HG03108 (cell line): ENCODE results near the gene SDR39U1.

Experiments
- ATAC-seq: cut with Tn5 transposase; IDR thresholded peaks from one replicate; pipeline ENCODE4 v1.9.1; 2021; ENCODE audit warnings: moderate library complexity; ENCODE audit not compliant: unreplicated experiment

Gene SDR39U1

DNA sequence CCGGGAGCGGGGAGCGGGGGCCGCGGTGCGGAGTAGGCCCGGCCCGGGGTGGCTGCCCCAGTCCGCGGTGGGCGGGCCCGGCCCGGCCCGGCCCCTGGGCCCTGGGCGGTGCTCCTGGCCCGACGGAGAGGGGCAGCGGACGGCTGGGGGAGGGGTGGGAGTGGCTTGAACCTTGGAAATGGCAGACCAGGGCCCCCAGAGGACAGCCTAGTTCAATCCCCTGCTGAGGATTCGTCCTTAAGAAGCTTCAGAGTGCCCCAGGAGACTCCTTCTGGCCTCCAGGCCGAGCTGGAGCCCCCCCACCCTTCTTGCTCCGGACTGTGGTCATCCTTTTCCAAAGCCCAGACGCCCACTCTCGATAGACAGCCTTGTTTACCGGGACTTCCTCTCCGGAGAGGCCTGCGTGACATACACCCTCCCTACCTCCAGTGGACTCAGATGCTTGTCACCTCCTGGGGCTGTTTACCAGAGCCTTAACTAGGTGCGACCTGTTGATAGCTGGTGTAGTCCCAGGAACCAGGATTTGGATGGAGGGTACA, 12.4 kb downstream of the SDR39U1 start:
- ATAC-seq, result peak; percentile 57

DNA sequence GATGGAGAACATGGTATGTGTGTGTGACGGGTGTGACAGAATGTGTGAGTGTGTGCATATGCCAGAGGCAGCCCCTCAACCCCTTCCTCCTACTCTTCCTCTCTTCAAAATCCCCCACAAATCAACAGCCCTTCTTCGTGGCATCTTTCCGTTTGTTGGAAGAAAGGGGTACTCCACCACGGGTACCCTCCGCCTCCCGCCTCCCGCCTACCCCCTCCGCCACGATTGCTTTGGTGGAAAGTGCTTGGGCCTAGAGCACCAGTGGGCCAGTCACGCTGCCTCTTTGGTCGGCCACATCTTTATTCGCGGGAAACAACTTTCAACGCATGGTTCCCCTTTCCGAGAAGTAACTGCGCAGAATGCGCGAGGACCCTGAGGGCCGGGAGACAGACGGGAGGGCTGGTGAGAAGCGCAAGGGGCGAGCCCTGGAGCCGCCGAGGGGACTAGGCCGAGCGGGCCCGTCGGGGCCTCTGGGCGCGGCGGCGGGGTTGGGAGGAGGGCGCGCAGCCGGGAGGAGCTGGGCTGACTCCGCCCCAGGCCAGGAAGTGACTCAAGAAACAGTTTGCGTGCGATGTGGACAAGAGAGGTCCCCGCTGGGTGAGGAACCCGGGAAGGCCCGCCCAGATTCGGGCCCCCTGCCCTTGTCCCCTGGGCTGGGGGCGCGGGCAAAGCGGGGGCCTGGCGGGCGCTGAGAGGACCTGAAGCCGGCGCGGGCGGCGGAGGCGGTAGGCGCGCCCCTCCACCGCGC, 13.0 kb downstream of the SDR39U1 start, which contains the start of the genes CBLN3 and KHNYN:
Gene CBLN3, minus strand, starts transcription at position 274 of the 748 bp plus-strand sequence. CDS start 614 bp downstream, outside the sequence.
Gene KHNYN, plus strand, starts transcription at position 560 of the 748 bp plus-strand sequence. CDS start 777 bp downstream, outside the sequence.
- peak; percentile 83 for ATAC-seq

DNA sequence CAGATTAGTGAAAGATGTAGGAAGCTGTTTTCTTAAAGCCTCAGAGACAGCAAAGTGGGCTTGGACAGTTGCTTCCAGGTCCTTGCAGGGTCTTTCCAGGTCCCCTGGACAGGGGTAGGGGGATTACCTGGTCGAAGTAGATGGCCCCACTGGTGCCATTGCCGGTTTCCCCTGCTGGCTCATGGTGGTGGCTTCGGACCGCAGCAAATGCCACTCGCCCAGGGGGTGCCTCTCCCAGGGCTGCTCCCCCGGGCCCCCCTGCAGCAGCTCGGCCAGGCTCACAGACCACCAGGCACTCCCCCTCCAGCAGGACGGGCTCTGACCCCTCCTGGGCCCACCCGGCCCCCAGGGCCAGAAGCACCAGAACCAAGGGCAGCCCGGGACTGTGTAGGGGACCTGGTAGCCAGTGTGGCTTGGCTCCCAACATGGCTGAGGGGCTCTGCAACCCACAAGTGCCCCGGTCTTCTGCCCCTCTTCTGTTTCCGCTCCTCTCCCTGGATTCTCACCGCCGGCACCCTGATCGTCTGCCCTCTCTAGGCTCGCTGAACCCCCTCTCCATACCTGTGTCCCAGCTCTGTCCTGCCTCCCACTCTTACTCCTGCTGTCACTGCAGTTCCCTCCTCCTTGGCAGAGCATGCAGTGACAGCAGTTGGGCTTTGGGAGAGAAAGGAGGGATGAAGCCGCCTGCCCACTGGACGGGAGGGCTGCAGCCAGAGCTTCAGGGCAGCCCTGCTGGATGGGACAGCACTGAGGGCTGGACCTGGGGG, 13.8 kb downstream of the SDR39U1 start:
- no peak for ATAC-seq

DNA sequence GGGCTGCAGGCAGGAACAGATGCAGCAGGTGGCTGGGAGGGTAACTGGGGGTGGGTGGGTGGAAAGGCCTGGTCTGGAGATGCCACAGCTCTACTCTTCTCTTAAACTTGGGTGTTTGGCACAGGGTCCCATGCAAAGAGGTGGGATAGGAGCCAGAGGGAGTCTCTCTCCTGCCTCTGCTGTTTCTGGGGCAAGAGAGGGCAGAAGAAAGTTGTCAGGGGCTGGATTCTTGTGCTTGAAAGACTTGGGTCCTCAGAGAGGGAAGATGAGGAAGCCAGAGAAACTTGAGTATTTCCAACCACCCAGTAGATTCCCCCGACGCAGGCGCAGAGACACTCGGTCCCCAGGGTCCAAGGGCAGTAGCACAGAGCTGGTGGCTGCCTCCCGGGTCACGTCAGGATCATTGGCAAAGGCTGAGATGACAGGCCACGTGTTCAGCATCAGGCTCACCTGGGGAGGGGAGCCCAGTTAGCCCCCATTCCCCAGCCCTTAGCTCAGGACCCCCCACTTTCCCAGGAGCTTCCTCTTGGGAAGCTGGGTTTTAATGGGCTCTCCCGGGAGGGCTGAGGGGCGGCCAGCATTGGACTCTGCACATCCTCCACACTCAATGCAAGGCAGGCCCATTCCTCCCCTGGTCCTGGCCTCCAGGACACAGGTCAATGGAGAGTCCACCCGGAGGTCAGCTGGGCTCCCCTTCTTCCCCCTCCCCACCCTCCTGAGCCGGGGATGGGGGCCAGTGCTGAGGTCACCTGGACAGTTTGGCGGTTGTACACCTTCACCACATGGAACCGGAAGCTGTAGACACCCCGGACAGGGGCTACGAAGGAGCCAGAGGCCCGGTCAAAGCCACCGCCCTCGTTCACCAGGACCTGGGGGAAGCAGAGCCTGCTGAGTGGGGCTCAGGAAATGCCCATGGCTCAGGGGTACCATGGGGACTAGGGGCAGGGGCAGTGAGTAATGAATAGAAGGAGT, 14.8 kb downstream of the SDR39U1 start:
- no peak for ATAC-seq

DNA sequence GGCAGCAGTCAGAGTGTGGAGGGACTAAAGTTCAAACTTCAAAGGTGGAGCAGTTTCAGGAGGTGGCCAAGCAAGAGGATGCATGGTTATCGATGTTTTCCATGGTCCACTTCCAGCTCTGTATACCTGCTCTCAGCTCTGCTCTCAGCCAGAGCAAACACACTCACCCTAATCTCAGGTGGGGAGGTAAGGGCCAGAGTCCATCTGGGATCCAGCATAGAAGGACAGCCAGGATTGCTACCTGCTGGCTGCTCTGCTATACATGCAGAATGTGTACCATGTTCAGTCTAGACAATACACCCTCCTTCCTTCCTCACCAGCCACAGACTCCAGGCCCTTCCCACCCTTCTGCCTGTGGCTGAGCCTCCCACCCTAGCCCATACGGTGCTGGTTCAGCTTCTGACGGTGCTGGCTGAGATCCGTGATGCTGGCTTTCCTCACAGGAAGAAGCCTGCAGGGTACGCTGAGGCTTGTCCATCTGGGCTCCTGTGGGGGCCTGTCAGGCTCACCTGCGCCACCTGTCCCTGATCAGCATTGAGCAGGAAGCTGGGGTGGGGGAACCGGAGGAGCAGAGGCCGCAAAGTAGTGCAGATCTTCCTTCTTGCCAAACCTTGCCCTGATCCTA, 15.6 kb downstream of the SDR39U1 start:
- ATAC-seq, result no peak

DNA sequence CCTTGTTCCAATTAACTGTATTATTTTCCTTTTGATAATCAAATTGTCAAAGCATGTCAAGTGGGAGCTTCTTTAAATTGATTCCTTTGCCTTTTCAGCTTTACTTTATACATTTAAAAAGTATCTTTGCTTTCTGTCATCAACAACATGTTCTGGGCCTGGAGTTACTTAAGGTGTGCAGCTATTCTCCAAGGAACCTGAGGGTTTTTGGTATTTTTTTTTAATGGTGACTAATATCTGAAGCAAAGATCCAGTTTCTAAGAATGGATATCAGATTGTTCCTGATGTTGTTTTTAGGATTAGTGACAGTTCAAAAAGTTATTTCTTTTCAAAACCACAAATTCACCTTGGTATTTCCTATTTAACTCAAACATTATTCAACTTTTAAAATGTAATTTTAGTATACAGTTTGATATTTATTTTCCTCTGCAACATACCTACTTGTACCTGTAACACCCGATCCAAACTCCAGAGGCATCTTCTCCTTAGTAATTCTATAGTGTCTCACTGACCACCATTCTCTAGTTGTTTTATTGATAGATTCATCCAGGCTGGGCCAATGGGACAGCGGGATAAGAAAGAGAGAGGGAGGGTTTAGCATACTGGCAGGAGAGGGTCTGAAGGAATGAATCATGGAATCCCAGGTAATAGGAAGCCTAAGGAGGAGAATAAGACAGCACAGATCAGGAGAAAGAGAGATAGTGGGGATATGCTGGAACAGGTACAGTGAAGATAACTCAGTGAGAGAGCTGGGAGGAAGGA, 16.2 kb downstream of the SDR39U1 start:
- no peak for ATAC-seq

DNA sequence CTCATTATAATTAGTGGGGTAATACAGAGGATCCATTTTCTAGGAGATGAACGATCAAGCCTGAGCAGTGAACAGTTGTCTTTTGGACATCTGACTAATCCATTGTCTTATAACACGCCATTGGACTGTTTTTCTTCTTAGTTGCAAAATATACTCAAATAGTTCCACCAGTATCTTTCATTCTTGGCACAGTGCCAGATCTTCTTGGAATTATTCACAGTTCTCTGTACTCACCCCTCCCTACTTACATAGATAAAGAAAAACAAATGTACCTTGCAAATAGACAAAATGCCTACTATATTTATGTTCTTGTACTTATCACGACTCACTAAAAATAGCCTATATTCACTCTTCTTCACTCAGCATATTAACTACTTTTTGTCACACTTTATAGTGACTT, 16.9 kb downstream of the SDR39U1 start:
- ATAC-seq, result no peak

DNA sequence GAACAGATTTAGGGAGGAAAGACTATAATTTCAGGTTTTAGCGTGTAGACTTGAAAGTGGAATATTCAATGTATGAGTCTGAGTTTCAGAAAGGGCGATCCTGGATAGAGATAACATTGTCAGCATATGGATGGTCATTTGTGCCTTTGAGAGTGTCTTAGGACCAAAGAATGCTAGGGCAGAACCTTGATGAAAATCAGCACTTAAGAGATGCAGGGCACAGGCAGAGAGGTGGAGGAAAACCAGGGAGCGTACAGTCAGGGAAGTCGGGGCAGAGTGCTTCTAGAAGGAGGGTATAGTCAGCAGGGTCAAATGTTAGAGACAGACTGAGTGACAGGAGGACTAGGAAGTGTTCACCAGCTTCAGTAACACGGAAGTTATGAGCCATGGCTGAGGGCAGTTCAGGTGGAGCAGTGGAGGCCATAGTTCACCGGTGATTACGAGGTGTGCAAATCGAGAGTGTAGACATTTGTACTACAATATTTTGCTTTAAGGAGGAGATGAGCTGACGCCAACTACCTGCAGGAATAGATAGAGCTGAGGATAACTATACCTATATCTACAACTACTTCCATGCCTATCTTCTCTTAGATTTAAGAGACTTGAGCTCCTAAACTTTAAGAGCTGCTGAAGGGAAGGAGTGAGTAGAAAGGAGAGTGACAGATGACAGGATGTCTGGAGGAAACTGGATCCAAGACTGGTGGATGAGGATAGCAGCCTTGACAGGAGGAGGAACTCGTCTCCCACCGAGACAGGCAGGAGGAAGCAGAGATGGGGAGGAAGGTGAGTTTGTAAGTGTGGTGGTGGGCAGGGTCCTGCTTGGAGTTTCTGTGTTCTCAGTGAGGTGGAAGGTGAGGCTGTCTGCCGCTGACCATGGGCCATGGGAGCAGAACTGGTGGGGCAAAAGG, 19.6 kb downstream of the SDR39U1 start:
- ATAC-seq, result no peak

DNA sequence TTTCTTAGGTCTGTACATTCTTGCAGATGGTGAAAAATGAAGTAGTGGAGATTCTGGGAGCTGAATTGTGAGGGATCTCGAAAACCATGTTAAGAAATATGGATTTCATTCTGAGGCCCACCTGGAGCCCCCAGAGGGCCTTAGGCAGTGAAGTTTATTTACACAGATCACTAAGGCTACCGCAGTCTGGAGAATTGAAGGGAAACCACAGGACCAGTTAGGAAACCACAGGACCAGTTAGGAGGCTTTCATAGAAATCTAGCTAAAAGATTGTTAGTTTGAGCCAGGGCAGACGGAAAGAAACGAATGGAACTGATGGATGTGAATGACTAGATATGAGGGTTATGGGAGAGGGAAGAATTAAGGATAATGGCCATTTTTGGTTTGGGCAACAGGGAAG, 20.3 kb downstream of the SDR39U1 start:
- ATAC-seq, result no peak

DNA sequence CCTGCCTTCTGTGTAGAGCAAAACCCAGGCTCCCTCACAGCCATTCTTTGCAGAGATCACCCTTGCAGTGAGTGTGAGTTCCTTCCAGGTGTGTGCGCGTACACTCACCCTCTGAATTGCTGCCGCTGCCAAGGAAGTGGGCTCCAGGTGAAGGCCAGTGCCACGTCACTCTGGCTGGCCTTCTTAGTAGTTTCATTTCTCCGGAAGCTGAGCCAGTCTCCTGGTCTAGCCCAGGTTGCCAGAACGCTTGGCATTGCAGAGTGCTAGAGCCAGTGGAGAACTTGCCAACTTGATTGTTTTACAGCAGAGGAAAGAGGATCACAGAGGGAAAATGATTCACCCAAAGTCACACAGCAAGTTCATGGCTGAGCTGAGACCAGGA, 24.1 kb downstream of the SDR39U1 start:
- no peak for ATAC-seq

DNA sequence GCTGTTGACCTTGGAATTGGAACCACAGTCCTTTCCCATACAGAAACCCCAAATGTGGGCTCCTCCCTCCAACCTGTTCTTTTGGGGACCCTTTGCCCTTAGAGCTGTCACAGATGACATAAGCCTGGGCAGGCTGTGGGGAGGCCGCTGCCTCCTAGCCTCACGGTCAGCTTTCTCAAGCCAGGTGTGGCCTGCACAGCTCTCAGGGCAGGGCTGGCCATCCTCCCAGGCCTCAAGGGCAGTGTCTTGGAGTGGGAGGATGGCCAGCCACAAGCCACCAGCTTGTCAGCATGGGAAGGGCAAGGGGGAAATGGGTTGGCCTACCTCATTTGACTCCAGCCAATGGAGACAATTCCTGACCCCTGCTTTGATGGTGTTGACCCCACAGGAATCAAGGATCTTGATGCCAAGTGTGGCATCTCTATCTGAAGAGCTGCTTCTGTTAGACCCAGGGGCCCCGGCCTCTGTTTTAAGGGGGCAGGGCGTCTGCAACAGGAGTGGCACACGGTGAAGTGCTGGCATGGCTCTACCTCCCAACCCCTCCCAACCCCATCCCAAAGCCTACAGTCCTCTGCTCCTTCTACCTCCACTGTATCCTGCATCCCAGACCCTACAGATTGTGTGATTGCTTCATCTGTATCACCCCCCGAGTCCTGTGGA, 24.6 kb downstream of the SDR39U1 start:
- ATAC-seq, result no peak

DNA sequence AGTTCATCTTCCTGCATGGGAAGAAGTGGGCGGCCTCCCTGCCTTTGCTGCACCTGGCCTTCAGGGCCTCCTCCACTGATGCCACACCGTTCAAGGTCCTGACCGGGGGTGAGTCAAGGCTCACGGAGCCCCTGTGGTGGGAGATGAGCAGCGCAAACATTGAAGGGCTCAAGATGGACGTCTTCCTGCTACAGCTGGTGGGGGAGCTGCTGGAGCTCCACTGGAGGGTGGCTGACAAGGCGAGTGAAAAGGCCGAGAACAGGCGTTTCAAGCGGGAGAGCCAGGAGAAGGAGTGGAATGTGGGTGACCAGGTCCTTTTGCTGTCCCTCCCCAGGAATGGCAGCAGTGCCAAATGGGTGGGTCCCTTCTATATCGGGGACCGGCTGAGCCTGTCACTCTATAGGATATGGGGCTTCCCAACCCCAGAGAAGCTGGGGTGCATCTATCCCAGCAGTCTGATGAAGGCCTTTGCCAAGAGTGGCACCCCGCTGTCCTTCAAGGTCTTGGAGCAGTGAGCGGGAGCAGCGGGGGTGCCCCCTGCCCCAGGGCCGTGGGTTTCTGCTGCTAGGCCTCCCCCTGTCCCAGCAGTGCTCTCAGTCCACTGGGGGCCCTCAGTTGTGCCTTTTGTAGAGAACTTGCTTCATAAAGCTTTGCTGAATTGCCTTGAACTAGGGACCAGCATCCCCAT, 25.5 kb downstream of the SDR39U1 start:
- no peak for ATAC-seq

DNA sequence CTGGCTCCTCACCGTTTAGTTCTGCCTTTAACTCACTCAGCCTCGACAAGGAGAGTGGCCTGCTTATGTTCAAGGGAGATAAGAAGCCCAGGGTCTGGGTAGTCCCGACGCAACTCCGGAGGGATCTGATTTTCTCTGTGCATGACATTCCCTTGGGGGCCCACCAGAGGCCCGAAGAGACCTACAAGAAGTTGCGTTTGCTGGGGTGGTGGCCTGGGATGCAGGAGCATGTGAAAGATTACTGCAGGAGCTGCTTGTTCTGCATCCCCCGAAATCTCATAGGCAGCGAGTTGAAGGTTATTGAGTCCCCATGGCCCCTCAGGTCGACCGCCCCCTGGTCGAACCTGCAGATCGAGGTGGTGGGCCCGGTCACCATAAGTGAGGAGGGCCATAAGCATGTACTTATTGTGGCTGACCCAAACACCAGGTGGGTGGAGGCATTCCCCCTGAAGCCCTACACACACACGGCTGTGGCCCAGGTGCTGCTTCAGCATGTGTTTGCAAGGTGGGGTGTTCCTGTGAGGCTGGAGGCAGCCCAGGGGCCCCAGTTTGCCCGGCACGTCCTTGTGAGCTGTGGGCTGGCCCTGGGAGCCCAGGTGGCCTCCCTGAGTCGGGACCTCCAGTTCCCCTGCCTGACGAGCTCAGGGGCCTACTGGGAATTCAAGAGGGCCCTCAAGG, 26.2 kb downstream of the SDR39U1 start:
- no peak for ATAC-seq

DNA sequence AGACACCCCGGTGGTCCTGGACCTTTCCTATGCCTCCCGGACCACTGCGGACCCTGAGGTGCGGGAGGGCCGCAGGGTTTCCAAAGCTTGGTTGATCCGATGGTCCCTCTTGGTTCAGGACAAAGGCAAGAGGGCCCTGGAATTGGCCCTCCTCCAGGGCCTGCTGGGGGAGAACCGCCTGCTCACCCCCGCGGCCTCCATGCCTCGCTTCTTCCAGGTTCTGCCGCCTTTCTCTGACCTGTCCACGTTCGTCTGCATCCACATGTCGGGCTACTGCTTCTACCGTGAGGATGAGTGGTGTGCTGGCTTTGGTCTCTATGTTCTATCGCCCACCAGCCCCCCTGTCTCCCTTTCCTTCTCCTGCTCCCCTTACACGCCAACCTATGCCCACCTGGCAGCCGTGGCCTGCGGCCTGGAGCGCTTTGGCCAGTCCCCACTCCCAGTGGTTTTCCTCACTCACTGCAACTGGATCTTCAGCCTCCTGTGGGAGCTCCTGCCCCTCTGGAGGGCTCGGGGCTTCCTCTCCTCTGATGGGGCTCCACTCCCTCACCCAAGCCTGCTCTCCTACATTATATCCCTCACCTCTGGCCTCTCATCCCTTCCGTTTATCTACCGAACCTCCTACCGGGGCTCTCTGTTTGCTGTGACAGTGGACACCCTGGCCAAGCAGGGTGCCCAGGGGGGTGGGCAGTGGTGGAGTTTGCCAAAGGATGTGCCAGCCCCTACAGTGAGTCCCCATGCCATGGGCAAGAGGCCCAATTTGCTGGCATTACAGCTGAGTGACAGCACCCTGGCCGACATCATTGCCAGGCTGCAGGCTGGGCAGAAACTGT, 26.9 kb downstream of the SDR39U1 start:
- ATAC-seq, result no peak

DNA sequence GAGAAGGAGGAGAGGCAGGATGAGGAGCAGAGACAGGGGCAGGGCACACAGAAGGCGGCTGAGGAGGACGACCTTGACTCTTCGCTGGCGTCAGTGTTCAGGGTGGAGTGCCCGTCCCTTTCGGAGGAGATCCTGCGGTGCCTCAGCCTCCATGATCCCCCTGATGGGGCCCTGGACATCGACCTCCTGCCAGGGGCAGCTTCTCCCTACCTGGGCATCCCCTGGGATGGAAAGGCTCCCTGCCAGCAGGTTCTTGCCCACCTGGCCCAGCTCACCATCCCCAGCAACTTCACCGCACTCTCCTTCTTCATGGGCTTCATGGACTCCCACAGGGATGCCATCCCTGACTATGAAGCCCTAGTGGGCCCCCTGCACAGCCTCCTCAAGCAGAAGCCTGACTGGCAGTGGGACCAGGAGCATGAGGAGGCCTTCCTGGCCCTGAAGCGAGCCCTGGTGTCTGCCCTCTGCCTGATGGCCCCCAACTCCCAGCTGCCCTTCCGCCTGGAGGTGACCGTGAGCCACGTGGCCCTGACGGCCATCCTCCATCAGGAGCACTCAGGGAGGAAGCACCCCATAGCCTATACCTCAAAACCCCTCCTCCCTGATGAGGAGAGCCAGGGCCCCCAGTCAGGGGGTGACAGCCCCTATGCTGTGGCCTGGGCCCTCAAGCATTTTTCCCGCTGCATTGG, 27.7 kb downstream of the SDR39U1 start:
- ATAC-seq, result no peak
